HG02938 (cell line): ENCODE measurements around the gene CARMIL1.

Experiments used
- ATAC-seq: cut with Tn5 transposase; IDR thresholded peaks from one replicate; pipeline ENCODE4 v1.9.1; 2021; ENCODE audit warnings: mild to moderate bottlenecking, moderate library complexity; ENCODE audit not compliant: unreplicated experiment

CARMIL1 gene

DNA sequence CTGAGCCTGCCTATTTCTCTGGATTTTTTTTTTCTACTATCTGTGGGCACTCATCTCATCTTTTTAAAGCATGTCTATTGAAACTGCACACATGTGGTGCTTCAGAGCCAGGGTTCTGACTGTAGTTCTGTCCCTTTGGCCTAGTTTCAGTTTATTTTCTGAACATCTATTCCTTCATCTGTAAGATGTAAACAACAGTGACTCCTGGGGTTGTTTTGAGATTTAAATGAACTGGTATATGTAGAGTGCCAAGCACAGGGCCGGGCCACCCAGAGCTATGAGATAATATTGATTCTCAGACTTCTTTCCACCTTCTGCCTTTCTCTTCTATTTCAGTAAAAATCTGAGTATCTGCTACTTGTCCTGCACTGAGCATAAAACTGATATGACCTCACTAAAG is 185.1 kb downstream of the CARMIL1 start:
- no peak for ATAC-seq

DNA sequence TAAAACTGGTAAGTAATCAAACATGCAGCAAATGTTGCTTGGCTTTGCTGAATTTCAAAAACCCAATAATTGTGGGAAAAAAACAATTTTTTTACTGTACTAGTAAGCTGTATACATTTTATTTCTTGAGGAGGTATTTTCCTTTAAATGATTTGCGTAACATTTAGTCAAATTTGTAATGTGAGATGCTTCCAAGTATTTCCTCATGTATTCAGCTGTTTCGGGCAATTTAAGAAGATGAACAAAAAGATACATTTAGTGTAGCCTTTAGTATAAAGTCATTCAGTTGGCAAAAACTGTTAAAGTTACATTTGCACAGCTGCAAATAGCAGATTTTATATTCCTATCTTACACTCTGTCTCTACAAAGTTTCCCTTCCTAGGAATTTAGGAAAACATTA is 186.8 kb downstream of the CARMIL1 start:
- no peak for ATAC-seq

DNA sequence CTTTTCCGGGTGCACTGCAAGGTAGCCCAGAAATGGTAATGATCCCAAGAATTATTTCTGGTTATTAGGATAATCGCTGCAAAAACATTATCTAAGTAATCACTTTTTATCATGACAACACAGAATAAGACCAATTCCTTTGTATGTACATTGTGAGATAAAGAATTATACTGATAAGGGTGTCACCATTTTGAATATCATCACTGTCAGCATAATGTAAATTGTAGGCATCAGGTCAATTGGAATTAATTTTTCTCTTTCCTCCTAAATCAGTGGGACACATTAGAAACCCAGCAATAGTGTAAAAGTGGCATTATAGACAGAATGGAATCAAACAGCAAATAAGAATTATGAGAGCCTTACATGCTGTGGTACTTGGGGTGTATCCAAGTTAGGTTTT is 189.7 kb downstream of the CARMIL1 start:
- ATAC-seq, result no peak

DNA sequence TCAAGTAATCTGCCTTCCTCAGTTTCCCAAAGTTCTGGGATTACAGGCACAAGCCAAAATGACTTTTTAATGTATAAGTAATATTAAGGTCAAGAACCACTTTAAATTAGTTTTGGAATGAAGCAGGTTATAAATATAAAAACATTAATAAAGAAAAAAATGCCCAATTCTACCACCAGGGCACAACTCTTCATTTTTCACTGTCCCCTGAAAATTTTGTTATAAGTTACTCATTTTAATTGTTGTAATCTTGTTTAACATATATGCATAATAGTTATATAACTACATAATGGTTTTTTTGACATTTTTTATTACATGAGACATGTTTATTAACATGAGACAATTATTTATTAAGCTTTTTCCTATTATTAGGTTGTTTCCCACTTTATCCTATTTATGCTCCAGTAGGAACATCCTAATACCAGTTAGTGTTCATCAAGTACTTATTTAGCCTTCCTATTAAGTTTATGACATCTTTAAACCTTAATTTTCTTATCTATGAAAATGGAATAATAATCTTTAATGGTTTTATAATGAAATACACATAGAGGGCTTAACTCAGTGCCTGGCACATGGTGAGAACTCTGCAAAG is 190.7 kb downstream of the CARMIL1 start:
- ATAC-seq, result no peak

DNA sequence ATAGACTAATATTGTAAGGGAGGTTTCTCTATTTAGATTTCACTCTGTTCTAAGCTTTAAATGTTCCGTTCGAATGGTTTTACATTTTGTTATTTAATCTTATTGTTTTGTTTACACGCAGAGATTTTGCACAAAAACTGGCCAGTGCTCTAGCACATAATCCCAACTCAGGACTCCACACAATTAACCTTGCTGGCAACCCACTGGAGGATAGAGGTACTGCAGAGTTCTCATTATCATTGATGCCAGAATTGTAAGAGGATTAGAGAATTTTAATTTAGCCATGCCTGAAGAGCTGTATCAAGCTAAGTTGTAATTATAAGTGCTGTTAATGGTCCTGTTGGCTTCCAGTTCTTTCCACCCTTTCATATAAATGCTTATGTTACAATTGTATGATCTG is 193.1 kb downstream of the CARMIL1 start:
- ATAC-seq, result no peak

DNA sequence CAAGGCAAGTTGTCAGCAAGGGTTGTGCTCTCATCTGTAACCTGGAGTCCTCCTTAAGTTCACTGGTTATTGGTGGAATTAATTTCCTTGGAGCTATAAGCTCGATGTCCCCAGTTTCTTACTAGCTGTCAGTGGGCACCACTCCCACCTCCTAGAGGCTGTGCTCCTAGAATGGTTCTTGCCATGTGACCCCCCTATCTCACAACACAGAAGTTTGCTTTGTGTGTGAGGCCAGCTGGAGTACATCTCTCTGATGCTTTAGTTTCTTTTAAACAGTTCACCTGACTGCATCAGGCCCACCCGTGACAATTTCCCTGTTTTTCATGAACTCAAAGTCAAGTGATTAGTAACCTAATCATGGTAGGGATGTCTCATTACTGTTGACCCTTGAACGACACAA is 193.7 kb downstream of the CARMIL1 start:
- no peak for ATAC-seq

DNA sequence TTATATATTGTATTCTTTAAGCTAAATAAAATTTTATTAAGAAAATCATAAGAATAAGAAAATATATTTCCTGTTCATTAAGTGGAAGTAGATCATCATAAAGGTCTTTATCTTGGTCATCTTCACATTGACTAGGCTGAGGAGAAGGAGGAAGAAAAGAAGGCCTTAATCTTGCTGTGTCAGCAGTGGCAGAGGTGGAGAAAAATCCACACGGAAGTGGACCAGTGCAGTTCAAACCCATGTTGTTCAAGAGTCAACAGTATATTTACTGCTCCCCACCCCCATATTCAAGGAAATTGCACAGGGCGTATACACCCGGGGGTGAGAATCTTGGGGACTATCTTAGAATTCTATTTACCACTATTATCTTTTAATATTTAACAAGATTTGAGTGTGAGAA is 194.3 kb downstream of the CARMIL1 start:
- ATAC-seq, result no peak

DNA sequence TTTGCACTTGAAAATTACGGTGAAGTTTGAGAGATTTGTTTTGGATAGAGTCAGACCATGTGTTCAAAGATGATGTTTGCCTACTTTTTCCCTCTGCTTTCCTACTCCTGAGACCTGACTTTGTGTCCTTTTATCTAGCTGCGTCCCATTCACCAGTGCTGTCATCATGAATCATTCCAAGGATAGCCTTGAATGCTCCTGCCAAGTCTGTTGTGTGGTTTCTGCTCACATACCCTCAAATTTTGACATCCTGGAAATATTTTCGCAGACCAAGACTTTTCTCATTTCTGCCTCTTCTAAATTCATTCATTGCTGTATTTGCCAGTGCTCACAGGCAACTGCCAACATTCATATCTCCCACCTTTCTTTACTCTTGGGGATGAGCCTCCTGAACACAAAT is 197.0 kb downstream of the CARMIL1 start:
- no peak for ATAC-seq

DNA sequence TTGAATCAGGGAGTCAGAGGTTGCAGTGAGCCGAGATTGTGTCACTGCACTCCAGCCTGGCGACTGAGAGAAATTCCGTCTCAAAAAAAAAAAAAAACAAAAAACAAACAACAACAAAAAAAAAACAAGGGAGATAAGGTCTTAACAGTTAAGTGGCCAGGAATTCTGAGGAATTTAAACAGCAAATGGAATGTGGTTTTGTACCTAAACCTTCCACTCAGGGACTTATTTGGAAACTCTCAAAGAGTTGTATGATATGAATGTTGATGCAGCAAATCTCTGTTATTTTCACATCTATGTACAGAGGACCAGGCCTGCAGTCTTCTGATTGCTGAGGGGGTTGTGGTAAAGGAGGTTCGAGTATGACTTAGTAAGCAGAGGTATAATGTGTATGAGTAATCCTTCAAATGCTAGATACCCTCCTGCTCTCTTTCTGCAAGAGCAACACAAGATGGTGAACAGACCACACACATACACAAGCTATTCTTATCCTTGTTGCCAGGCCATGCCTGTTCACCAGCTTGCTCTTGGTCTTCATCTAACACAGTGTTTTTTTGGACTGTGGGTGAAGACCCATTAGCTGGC is 197.9 kb downstream of the CARMIL1 start:
- ATAC-seq, result no peak

DNA sequence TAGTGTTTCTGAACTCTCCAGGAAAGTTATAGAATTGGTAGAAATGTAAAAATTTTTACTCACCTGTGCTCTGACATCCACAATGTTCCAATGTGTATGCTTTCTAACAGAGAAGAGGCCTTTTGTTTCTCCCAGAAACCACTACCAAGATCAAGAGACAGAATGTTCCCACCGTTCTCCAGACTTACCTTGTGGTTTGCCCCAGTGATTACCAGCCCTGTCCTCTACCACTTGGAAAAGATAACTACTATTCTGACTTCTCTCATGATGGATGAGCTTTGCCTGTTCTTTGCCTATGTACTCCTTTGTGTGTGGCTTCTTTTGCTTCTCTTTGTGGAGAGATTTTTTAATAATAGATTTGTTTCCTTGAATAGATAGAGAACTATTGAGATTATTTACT is 199.8 kb downstream of the CARMIL1 start:
- no peak for ATAC-seq

DNA sequence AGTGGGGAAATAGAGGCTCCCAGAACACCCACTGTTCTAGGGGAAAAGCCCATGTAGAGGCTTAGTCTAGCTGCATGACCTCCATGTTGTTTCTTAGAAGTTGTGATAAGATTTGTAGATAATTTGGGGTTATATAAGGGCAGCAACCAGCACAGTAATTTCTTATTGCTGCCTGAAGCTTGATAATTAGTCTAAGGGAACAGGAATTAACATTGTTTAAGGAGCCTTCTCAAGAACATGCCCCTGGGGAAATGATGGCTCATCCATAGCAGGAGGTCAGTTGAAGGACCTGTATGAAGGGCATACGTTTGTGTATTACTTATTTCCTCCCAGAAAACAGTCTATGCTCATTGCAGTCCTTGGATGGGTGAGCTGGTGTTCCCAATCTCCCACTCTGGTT is 202.1 kb downstream of the CARMIL1 start:
- no peak for ATAC-seq

DNA sequence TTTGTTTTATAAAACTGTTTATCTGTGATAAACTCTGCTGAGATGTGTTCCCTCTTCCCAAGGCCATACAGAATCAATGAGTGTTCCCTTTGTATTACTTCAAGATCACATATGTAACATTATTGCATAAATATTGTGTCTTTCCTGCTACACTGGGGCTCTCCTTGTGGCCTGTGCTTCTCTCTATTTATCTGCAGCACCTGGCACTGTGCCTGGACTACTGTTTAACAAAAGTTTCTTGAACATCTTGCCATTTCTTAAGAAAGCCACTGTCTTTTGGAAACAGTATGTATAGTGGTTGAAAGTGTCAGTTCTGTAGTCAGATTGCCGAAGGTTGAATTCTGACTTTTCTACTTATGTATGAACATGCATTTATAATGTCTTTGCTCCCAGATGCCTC is 203.8 kb downstream of the CARMIL1 start:
- no peak for ATAC-seq

DNA sequence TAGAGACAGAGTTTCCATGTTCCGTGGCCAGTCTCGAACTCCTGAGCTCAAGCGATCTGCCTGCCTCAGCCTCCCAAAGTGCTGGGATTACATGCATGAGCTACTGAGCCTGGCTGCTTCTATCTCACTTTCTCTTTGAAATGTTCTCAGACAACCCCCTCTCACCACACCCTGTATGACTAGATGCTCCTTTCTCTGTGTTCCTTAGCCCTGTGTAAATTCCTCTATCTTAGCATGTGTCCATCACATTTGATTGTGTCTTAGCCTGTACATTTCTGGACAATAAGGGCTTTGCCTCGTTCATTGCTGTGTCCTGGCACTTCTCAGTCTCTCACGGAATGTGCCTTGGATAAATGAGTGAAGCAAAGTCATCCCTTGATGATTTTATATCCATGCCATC is 204.8 kb downstream of the CARMIL1 start:
- no peak for ATAC-seq

DNA sequence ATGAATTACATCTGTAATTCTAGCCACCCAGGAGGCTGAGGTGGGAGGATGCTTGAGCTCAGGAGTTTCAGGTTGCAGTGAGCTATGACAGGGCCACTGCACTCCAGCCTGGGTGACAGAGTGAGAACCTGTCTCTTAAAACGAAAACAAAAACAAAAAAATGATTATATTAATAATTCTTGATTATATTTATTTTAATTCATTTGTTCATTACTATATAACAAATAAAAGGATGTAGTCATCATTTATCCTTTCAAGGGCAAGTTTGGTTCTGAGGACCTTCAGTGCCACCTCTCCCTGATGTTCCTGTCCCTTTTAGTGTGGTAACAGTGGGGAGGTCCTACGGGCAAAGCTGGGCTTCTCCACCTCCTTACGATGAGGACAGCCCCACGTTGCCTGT is 205.7 kb downstream of the CARMIL1 start:
- no peak for ATAC-seq

DNA sequence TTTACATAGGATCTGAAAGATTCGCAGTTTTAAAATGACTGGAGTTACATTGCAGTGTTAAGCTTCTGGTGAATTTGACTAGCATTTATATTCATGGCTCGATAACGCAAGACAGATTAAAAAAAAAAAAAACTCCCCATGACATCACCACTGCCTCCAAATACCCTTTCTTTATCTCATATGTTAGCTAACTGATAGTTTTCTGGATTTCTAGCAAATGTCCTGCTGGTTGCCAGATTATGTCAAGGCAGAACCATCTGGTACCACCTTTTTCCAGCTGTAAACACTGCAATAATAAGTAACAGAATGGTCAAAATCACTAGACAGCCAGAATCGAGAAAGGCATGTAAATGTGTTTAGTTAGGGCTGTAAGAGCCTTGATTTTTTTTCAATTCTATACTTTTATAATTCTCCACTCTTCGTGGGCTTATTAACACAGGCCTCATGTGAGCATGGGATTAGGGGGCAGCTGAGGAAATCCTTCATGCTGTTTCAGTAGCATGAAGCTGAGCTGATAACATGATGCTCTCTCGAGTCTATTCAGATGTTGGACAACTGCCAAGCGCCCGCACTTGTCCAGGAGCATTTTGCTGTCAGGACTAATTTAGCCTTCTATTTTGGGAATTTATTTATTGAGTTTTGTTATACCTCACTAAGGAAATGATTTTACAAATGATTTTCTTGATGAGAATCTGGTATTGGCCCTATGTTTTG is 206.8 kb downstream of the CARMIL1 start:
- no peak for ATAC-seq

DNA sequence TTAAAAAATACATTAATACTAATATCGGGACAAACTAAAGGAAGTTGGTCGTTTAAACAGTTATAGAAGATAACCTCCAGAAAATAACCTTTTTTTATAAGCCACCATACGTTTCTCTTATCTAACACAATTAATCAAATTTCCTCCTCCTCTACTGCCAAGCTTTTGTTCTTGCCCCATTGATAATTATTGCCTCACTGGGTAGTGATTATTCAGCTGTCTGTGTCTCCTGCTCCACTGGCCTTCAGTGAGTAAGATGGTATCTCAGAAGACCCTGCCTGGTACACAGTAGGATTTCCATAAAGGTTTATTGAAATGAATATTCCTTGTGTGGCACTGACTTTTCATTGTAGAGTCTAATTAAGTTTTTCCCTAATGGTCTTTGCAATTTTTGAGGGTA is 207.4 kb downstream of the CARMIL1 start:
- ATAC-seq, result no peak

DNA sequence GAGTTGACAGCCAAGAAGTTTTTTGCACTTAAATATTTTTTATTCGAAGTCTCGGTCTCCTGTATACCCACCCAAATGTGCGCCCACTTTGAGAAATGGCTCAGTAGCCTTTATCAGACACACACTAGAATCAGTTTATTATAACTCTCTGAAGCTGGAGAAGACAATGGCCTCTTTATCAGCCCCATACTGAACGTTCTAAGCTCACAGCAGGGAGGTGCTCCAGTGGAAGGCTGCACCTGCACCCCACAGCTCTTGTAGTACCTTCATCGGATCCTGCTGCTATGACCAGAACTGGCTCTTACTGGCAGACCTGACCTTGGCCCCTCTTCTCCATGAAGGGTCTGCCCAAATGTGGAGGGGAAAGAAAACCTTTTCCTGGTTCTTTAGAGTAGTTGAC is 207.8 kb downstream of the CARMIL1 start:
- ATAC-seq, result no peak

DNA sequence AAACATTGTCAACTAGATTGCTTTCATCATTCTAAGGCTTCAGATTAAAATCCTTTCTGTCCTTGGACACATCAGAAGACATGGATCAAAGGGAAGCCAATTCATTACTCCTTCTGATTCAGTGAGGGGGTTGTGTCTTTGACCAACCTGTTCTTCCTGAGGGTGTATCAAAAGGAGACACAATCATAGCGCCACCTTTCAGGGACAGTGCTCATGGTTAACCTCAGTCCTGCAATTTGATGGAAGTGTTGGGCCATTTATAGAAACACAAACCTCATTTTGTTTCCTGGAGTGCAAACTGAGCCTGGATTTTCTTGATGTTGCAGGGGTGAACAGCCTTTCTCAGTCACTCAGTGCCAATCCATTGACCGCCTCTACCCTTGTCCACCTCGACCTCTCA is 209.0 kb downstream of the CARMIL1 start:
- no peak for ATAC-seq

DNA sequence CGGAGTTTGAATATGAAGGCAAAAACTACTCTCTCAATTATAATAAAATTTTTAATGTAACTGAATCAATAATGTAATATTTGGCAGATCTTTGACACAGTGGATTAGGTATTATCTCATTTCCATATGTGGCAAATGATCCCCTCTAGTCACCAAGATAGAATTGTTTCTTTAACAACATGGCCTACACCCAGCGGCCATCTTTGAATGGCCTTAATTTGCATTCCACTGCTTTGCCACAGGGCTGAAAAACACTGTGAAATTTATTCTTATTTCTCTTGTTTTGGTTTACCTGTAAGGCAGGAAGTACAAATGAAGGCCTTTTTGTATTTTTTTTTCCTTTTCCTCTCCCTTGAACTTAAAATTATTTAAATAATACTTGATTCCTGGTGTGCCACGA is 210.2 kb downstream of the CARMIL1 start:
- ATAC-seq, result no peak

DNA sequence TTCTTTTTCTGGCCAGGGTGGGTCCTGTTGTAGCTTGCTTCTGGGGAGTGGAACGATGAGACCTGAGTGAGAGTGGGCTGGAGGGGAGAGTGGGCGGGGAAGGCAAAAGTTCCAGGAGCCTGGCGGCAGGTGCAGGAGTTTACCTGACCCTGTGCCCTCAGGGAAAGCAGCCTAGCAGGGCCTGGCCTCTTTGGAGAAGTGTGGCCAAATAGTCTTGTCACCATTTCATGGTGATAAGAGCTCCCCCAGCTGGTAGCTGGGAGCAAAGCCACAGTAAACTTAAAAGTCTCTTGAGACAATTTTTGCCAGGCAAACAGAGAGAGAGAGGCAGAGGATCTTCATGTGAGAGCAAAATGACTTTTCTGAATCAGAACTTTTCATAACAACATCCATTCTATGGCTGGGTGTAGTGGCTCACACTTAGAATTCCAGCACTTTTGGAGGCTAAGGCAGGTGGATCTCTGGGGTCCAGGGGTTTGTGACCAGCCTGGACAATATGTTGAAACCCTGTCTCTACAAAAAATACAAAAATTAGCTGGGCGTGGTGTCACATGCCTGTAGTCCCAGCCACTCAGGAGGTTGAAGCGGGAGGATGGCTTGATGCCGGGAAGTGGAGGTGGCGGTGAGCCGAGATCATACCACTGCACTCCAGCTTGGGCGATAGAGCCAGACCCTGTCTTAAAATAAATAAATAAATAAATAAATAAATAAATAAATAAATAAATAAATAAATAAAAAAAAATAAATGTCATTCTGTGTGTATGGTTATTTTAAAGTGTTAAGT is 211.0 kb downstream of the CARMIL1 start:
- ATAC-seq, result peak; percentile 83

DNA sequence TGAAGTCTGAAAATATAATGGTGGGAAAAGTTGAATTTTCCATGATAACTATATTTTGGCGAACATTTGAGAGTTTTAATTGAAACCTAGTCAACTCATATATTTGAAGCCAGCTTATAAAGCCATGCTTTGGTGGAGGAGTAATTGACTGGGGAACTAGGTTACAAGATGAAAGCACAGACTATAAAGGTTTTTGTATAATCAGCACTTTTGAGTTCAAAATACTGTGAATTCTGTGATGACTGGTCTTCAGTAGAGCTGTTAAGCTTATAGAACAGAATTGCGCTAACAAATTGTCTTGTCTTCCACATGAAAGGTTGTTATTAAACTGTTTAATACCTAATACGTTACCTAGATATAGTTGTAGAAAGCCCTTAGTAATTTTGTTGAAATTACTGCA is 213.8 kb downstream of the CARMIL1 start:
- ATAC-seq, result no peak

DNA sequence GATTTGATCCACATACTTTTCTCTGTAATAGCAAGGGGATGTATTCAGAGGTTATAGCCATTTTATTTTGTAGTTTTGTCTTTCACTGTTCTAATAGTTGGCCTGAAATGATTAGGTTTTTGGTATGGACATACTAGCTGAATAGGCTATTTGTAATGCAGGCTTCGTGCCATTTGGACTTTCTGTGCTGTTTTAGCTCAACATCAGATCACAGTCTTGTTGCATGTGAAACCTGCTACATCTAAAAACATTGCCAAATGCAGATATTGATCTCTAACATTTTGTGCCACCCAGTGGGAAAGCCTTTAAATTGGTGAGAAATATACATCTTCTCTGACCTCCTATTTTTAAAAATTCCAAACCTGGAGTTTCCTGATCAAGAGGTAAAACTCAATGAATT is 215.3 kb downstream of the CARMIL1 start:
- ATAC-seq, result no peak
